Sigmoid colon (tissue), 4 donors: ENCODE results near the gene TBC1D8.

ENCODE experiments used
- EP300 ChIP-seq, 4 donors: sonication (generic); formaldehyde crosslinking; IDR thresholded peaks; one replicate each; pipeline ENCODE4 v1.6.1; 2017; ENCODE audit warnings: antibody characterized with exemption in 4 of 4
- TF ChIP-seq, protein P1 (sequence below), 4 experiments: fragments of 450-650 bp in 3 of 4; fragments of 200-600 bp in 1 of 4; IDR thresholded peaks; one replicate each; pipeline ENCODE4 v1.5.1; 2016 to 2019; ENCODE audit warnings: antibody characterized with exemption in 4 of 4, mild to moderate bottlenecking in 3 of 4, moderate library complexity in 2 of 4

DNA sequence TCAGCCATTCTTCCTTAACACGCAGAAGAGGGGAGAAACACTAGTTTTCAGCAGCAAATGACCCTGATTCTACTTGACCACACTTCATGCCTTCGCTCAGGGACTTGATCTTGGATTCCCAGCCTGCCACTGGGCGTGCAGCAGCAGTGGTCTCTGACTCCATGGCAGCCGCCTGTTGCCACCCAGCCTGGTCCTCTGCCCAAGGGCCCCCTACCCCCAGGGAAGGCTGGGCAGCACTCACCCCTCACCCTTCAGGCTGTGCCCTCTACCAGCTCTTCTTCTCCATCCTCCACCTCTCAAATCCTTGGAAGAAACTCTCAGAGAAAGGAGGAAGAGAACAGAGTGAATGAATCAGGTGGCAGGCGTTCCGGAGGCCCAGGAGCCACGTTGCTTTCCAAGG is 181.2 kb downstream of the TBC1D8 start:
- TF ChIP-seq, protein P1, sequence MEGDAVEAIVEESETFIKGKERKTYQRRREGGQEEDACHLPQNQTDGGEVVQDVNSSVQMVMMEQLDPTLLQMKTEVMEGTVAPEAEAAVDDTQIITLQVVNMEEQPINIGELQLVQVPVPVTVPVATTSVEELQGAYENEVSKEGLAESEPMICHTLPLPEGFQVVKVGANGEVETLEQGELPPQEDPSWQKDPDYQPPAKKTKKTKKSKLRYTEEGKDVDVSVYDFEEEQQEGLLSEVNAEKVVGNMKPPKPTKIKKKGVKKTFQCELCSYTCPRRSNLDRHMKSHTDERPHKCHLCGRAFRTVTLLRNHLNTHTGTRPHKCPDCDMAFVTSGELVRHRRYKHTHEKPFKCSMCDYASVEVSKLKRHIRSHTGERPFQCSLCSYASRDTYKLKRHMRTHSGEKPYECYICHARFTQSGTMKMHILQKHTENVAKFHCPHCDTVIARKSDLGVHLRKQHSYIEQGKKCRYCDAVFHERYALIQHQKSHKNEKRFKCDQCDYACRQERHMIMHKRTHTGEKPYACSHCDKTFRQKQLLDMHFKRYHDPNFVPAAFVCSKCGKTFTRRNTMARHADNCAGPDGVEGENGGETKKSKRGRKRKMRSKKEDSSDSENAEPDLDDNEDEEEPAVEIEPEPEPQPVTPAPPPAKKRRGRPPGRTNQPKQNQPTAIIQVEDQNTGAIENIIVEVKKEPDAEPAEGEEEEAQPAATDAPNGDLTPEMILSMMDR (IDR thresholded peaks at IDR 0.05): no peak
- TF ChIP-seq EP300 (IDR thresholded peaks at IDR 0.05): no peak
